ENCODE measurements around the gene KRT74. TPM values are rescaled to one million over a fixed set of nuclear protein-coding genes. Genes with fewer than 3 reads are reported as not detected.

Gene KRT74
- total RNA-seq, 2 donors from 2014 or later, result not detected

GRCh38 chr12:52517005-52517835 lies 56.4 kb downstream of the KRT74 start:
- no peak overlapping the region for H3K4me3 ChIP-seq
- H3K27me3 ChIP-seq (replicated peaks; ENCODE audit: insufficient read depth), result no peaks in the 10 kb centered on the region
- H3K9me3 ChIP-seq, result no peaks in the 10 kb centered on the region
- H3K4me1 ChIP-seq (ENCODE audit: control insufficient read depth in 1 of 2, low read depth in 2 of 2), result peaks cover 0 to 3% of the 10 kb centered on the region in 2 donors
- H3K36me3 ChIP-seq, result no peaks in the 10 kb centered on the region
- no peak for TF ChIP-seq CTCF (IDR thresholded peaks at IDR 0.05)
- H3K27ac ChIP-seq, result no peak overlapping the region
- ATAC-seq (ENCODE audit: insufficient number of reproducible peaks, low FRiP score, low read depth), result no peak
- no peak for DNase-seq (ENCODE audit: low spot score)

GRCh38 chr12:52515927-52516831 lies 57.5 kb downstream of the KRT74 start:
- DNase-seq (ENCODE audit: low spot score) (no peak), ATAC-seq (ENCODE audit: insufficient number of reproducible peaks, low FRiP score, low read depth) (no peak)

More at GRCh38 chr12:52515927-52516831, 57.5 kb downstream of the KRT74 start:
- H3K27ac ChIP-seq, result no peak overlapping the region
- H3K27me3 ChIP-seq (replicated peaks; ENCODE audit: insufficient read depth), result no peaks in the 10 kb centered on the region
- H3K4me3 ChIP-seq, result no peak overlapping the region
- H3K36me3 ChIP-seq, result no peaks in the 10 kb centered on the region
- TF ChIP-seq CTCF (IDR thresholded peaks at IDR 0.05), result no peak
- no peaks in the 10 kb centered on the region for H3K9me3 ChIP-seq
- peaks cover 0 to 3% of the 10 kb centered on the region in 2 donors for H3K4me1 ChIP-seq (ENCODE audit: control insufficient read depth in 1 of 2, low read depth in 2 of 2)

Other genes with a start within 250 kb of the KRT74 start
- not detected for gene KRT85, start 206.4 kb downstream of the KRT74 start, total RNA-seq
- gene KRT84, start 188.2 kb downstream of the KRT74 start, total RNA-seq, result not detected
- gene KRT82, start 167.5 kb downstream of the KRT74 start, total RNA-seq, result not detected
- not detected for gene KRT75, start 139.5 kb downstream of the KRT74 start, total RNA-seq
- gene KRT6B, start 121.7 kb downstream of the KRT74 start, total RNA-seq, result under 1 TPM in 1 of 2 donors, not detected in 1; 0.41 TPM
- gene KRT6C, start 100.0 kb downstream of the KRT74 start, total RNA-seq, result not detected
- gene KRT6A, start 80.6 kb downstream of the KRT74 start, total RNA-seq, result under 1 TPM in 1 of 2 donors, not detected in 1; 0.68 TPM
- gene KRT5, start 53.4 kb downstream of the KRT74 start, total RNA-seq, result 1 to 10 TPM in 1 of 2 donors, not detected in 1; 7.6 TPM
- gene KRT71, start 20.7 kb downstream of the KRT74 start, total RNA-seq, result not detected
- not detected for gene KRT72, start 27.6 kb upstream of the KRT74 start, total RNA-seq
- not detected for gene KRT73, start 44.7 kb upstream of the KRT74 start, total RNA-seq
- 1 to 10 TPM in 1 of 2 donors, not detected in 1; 1.4 TPM for gene KRT2, start 78.4 kb upstream of the KRT74 start, total RNA-seq
- 1 to 10 TPM in 1 of 2 donors, not detected in 1; 3.5 TPM for gene KRT1, start 106.6 kb upstream of the KRT74 start, total RNA-seq
- gene KRT77, start 129.7 kb upstream of the KRT74 start, total RNA-seq, result under 1 TPM in 1 of 2 donors, not detected in 1; 0.41 TPM
- not detected for gene KRT76, start 203.5 kb upstream of the KRT74 start, total RNA-seq
- gene KRT3, start 222.3 kb upstream of the KRT74 start, total RNA-seq, result not detected
- gene KRT4, start 240.3 kb upstream of the KRT74 start, total RNA-seq, result not detected

Data from thoracic aorta (tissue), 2 donors.